ENCODE measurements around the gene RAB29.

RAB29 gene

GRCh38 chr1:205764578-205764977 is 10.7 kb downstream of the RAB29 start:
- H3K4me3 Mint-ChIP-seq = no peak overlapping the region
- peaks cover 11% of the 10 kb centered on the region for H3K36me3 Mint-ChIP-seq (ENCODE audit: low read depth)
- H3K27ac Mint-ChIP-seq = no peak overlapping the region
- ATAC-seq (no peak), DNase-seq (no peak)
- H3K9me3 Mint-ChIP-seq = no peaks in the 10 kb centered on the region
- H3K27me3 Mint-ChIP-seq = no peaks in the 10 kb centered on the region
- peaks cover 17% of the 10 kb centered on the region for H3K4me1 Mint-ChIP-seq

GRCh38 chr1:205763980-205764379 is 11.3 kb downstream of the RAB29 start:
- no peaks in the 10 kb centered on the region for H3K9me3 Mint-ChIP-seq
- H3K4me1 Mint-ChIP-seq = peaks cover 16% of the 10 kb centered on the region
- ATAC-seq (no peak), DNase-seq (no peak)
- no peaks in the 10 kb centered on the region for H3K27me3 Mint-ChIP-seq
- H3K36me3 Mint-ChIP-seq (ENCODE audit: low read depth) = peaks cover 9% of the 10 kb centered on the region
- no peak overlapping the region for H3K27ac Mint-ChIP-seq
- H3K4me3 Mint-ChIP-seq = no peak overlapping the region

GRCh38 chr1:205760606-205761005 is 14.7 kb downstream of the RAB29 start:
- Mint-ChIP-seq H3K9me3 (no peaks in the 10 kb centered on the region), H3K27ac (no peak overlapping the region), H3K4me3 (no peak overlapping the region), H3K27me3 (no peaks in the 10 kb centered on the region), H3K4me1 (peaks cover 9% of the 10 kb centered on the region), H3K36me3 (ENCODE audit: low read depth) (no peaks in the 10 kb centered on the region)
- no peak for DNase-seq
- no peak for ATAC-seq

- no peak for ATAC-seq
- DNase-seq = no peak
- no peaks in the 10 kb centered on the region for H3K9me3 Mint-ChIP-seq
- no peak overlapping the region for H3K27ac Mint-ChIP-seq
- no peak overlapping the region for H3K4me3 Mint-ChIP-seq
- no peaks in the 10 kb centered on the region for H3K27me3 Mint-ChIP-seq
- no peaks in the 10 kb centered on the region for H3K4me1 Mint-ChIP-seq
- no peaks in the 10 kb centered on the region for H3K36me3 Mint-ChIP-seq (ENCODE audit: low read depth)
Observed at GRCh38 chr1:205756552-205756951, 18.7 kb downstream of the RAB29 start.

GRCh38 chr1:205754857-205755256 is 20.4 kb downstream of the RAB29 start:
- H3K4me3 Mint-ChIP-seq = no peak overlapping the region
- H3K4me1 Mint-ChIP-seq = peaks cover 13% of the 10 kb centered on the region
- no peak overlapping the region for H3K27ac Mint-ChIP-seq
- ATAC-seq (no peak), DNase-seq (no peak)
- H3K9me3 Mint-ChIP-seq = no peaks in the 10 kb centered on the region
- peaks cover 3% of the 10 kb centered on the region for H3K36me3 Mint-ChIP-seq (ENCODE audit: low read depth)
- H3K27me3 Mint-ChIP-seq = peaks cover 3% of the 10 kb centered on the region

GRCh38 chr1:205751036-205751651 is 24.1 kb downstream of the RAB29 start:
- Mint-ChIP-seq H3K9me3 (no peaks in the 10 kb centered on the region), H3K27ac (peak overlapping the region; percentile 97), H3K36me3 (ENCODE audit: low read depth) (peaks cover 27% of the 10 kb centered on the region), H3K4me1 (peaks cover 36% of the 10 kb centered on the region), H3K27me3 (peaks cover 3% of the 10 kb centered on the region), H3K4me3 (peak overlapping the region; percentile 90)
- ATAC-seq (no peak), DNase-seq (no peak)

- ATAC-seq = peak; percentile 86
- peaks cover 41% of the 10 kb centered on the region for H3K4me1 Mint-ChIP-seq
- peak within 1 kb of the TSS; percentile 97 for H3K27ac Mint-ChIP-seq
Observed at GRCh38 chr1:205750138-205751035, 24.9 kb downstream of the RAB29 start, which contains the start of gene NUCKS1. NUCKS1 (minus strand) TSS chr1:205750182; CDS start chr1:205749973, 209 bp downstream.

GRCh38 chr1:205749234-205750137 is 25.8 kb downstream of the RAB29 start:
- peak overlapping the region; percentile 99 for H3K4me3 Mint-ChIP-seq

More at GRCh38 chr1:205750138-205751035, 24.9 kb downstream of the RAB29 start, which contains the start of gene NUCKS1:
- Mint-ChIP-seq H3K36me3 (ENCODE audit: low read depth) (peaks cover 30% of the 10 kb centered on the region), H3K27me3 (peaks cover 3% of the 10 kb centered on the region), H3K9me3 (no peaks in the 10 kb centered on the region), H3K4me3 (peak within 1 kb of the TSS; percentile 99)
- DNase-seq = peak; percentile 93

GRCh38 chr1:205748403-205749233 is 26.7 kb downstream of the RAB29 start:
- peaks cover 55% of the 10 kb centered on the region for H3K4me1 Mint-ChIP-seq
- peaks cover 36% of the 10 kb centered on the region for H3K36me3 Mint-ChIP-seq (ENCODE audit: low read depth)
- H3K4me3 Mint-ChIP-seq = peak overlapping the region; percentile 99
- DNase-seq (peak; percentile 20), ATAC-seq (peak; percentile 30)
- peaks cover 3% of the 10 kb centered on the region for H3K27me3 Mint-ChIP-seq
- H3K9me3 Mint-ChIP-seq = no peaks in the 10 kb centered on the region
- peak overlapping the region; percentile 90 for H3K27ac Mint-ChIP-seq

More at GRCh38 chr1:205749234-205750137, 25.8 kb downstream of the RAB29 start:
- Mint-ChIP-seq H3K27ac (peak overlapping the region; percentile 97), H3K4me1 (peaks cover 48% of the 10 kb centered on the region), H3K9me3 (no peaks in the 10 kb centered on the region), H3K27me3 (peaks cover 3% of the 10 kb centered on the region), H3K36me3 (ENCODE audit: low read depth) (peaks cover 34% of the 10 kb centered on the region)
- DNase-seq = peak; percentile 97
- peak; percentile 83 for ATAC-seq

- peak overlapping the region; percentile 75 for H3K27ac Mint-ChIP-seq
- no peak for DNase-seq
- H3K4me1 Mint-ChIP-seq = peaks cover 63% of the 10 kb centered on the region
Observed at GRCh38 chr1:205746757-205747412, 28.4 kb downstream of the RAB29 start.

GRCh38 chr1:205744403-205744802 is 30.9 kb downstream of the RAB29 start:
- H3K27ac Mint-ChIP-seq = peak overlapping the region; percentile 46
- H3K27me3 Mint-ChIP-seq = no peaks in the 10 kb centered on the region
- ATAC-seq (no peak), DNase-seq (no peak)
- H3K4me3 Mint-ChIP-seq = no peak overlapping the region
- H3K36me3 Mint-ChIP-seq (ENCODE audit: low read depth) = peaks cover 47% of the 10 kb centered on the region
- H3K9me3 Mint-ChIP-seq = no peaks in the 10 kb centered on the region
- peaks cover 55% of the 10 kb centered on the region for H3K4me1 Mint-ChIP-seq

More at GRCh38 chr1:205746757-205747412, 28.4 kb downstream of the RAB29 start:
- Mint-ChIP-seq H3K27me3 (peaks cover 3% of the 10 kb centered on the region), H3K9me3 (no peaks in the 10 kb centered on the region), H3K4me3 (peak overlapping the region; percentile 99), H3K36me3 (ENCODE audit: low read depth) (peaks cover 39% of the 10 kb centered on the region)
- no peak for ATAC-seq

GRCh38 chr1:205743977-205744376 is 31.3 kb downstream of the RAB29 start:
- Mint-ChIP-seq H3K4me3 (no peak overlapping the region), H3K27me3 (no peaks in the 10 kb centered on the region), H3K27ac (peak overlapping the region; percentile 46), H3K9me3 (no peaks in the 10 kb centered on the region), H3K36me3 (ENCODE audit: low read depth) (peaks cover 48% of the 10 kb centered on the region), H3K4me1 (peaks cover 58% of the 10 kb centered on the region)
- no peak for ATAC-seq
- DNase-seq = no peak

- H3K27me3 Mint-ChIP-seq = no peaks in the 10 kb centered on the region
- no peak for DNase-seq
- peaks cover 39% of the 10 kb centered on the region for H3K36me3 Mint-ChIP-seq (ENCODE audit: low read depth)
- H3K9me3 Mint-ChIP-seq = no peaks in the 10 kb centered on the region
- no peak overlapping the region for H3K27ac Mint-ChIP-seq
- H3K4me1 Mint-ChIP-seq = peaks cover 49% of the 10 kb centered on the region
- no peak for ATAC-seq
- H3K4me3 Mint-ChIP-seq = no peak overlapping the region
Observed at GRCh38 chr1:205741681-205742080, 33.6 kb downstream of the RAB29 start.

All from activated naive CD8-positive, alpha-beta T cell treated with anti-CD3 and anti-CD28 coated beads, Interleukin-2, amount 50 U/mL, for 24 hours (primary cell).